T1000 (cell line): ENCODE data around the gene ANKRD36.
A peak's percentile ranks its signal among the peaks of the same experiment; 100 is the strongest.
"Not testable (repeated sequence)": the region's sequence is repeated elsewhere in the genome, so short reads cannot be mapped to it uniquely, and the experiment has no call there.

Experiments used
- DNase-seq: peaks from one replicate; lab custom pipeline; 2025; ENCODE audit warnings: mixed read lengths; lab: John Stamatoyannopoulos, UW

ANKRD36 gene

DNA sequence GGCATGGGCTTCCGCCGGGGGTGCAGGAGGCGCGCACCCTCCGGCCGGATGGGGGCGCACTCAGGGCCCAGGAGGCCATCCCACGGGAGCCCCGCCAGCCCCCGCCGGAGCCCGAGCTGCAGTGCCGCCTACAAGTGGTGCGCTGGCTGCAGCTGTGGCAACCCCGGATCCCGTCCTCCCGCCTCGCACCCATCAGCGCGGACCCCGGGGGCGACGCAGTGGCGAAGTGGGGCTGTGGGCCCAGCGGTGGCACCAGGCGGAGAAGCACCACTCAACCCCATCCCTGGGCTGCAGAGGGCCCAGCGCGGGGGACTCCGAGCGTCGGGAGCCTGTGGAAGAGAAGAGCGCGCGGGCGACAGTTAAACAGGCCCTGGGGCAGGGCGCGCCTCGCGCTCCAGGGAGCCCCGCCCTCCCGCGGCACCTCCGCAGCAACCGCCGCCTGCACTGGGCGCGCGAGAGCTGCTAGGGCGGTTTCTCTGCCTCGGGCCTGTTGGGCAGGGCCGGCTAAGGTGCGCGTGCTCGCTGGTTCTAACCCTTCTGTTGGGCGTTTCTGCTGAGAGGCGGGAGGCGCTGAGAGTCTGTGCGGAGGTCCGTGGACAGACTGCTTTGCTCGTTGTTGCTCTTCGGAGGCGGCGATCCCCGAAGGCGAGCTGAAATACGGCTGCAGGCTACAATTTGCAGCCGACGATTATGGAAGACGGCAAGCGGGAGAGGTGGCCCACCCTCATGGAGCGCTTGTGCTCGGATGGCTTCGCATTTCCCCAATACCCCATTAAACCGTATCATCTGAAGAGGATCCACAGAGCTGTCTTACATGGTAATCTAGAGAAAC is at the start of gene ANKRD36:
TSS of gene ANKRD36 (plus strand) at position 104 of the 832 bp plus-strand sequence. CDS start at position 691, 587 bp downstream.
- DNase-seq = not testable (repeated sequence)

DNA sequence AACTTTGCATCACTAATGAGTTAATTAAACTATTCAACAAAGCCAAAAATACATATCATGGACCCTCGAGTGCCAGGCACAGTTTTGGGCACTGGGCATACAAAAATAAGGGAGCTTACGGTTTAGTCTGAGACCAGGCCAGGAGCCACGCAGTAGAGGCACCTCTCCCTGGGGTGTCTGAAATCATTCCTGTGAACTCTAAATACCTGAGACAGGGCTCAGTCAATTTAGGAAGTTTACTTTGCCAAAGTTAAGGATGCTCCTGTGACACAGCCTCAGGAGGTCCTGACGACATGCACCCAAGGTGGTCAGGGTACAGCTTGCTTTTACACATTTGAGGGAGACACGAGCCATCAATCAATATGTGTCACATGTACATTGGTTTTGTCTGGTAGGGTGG is 46.9 kb upstream of the ANKRD36 start:
- DNase-seq = not testable (repeated sequence)

DNA sequence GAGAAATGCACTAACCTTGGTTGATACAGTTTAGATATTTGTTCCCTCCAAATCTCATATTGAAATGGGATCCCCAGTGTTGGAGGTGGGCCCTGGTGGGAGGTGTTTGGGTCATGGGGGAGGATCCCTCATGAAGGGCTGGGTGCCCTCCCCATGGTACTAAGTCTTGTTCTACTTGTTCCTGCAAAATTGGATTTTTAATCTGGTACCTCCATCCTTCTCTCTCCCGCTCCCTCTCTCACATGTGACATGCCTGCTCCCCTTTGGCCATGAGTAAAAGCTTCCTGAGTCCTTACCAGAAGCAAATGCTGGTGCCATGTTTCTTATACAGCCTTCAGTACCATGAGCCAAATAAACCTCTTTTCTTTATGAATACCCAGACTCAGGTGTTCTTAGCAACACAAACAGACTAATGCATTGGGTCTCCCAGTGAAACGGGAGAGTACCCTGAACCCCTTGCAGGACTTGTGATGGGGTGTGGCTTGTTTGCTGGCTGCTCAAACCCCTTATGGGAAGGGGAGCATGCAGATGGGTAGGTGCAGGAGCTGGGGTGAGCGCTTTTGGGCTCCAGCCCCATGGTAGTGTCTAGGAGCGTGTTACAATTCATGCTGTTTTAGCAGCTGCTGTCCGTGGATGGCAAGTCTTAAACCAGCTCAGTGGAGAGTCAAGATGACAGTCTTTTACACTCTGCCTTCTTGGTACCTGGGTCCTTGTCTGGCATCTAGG is 45.5 kb upstream of the ANKRD36 start:
- peak; percentile 0 for DNase-seq

DNA sequence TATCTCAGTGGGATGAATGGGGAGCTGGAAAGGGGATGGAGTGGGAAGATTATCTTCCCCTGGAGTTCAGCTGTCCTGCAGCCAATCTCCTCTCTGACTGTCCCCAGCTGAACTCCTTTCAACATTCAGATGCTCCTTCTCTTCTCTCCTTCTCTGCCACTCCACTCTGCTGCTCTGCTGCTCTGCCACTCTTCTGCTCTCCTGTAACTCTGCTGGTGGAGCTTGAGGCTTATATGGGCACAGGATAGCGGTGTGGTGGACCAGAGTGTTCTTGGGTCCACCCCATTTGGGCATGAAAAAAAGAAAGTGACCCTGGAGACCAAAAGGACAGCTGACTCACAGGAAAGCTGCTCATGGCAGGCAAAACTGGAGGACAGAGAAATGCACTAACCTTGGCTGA is 44.9 kb upstream of the ANKRD36 start:
- DNase-seq = no peak

DNA sequence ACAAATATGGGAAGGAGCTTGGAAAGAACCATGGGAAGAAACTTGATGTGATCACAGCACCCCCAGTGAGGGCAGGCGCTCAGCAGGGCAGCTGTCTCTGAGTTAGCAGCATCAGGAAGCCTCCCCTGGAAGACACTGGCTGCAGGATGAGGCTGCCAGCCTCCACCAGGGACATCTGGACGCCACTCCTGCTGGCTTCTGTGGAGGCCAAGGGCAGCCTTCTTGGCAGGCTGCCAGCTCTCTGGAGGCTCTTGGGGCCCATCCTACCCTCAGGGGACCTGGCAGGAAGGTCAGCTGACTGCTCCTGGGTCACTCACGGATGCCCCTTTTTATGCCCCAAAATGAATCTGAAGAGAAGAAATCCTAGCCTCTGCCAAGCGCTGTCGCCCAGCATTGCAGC is 44.2 kb upstream of the ANKRD36 start:
- not testable (repeated sequence) for DNase-seq

DNA sequence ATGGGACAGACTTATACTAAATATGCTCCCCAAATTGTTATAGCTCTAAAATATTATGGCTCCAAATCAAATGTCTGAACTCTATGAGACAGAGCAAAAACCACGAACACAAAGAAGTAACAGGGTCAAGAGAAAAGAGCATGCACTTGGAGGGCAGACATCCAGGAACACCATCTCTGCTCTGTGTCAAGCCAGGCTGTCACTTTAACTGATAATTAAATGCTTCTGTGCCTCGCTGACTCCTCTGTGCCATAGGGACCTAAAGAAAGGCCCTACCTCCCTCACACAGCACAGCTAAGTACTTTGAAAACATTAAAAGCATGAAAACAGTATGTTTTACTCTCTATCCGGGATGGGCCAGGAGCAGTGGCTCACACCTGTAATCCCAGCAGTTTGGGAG is 42.0 kb upstream of the ANKRD36 start:
- DNase-seq = not testable (repeated sequence)

DNA sequence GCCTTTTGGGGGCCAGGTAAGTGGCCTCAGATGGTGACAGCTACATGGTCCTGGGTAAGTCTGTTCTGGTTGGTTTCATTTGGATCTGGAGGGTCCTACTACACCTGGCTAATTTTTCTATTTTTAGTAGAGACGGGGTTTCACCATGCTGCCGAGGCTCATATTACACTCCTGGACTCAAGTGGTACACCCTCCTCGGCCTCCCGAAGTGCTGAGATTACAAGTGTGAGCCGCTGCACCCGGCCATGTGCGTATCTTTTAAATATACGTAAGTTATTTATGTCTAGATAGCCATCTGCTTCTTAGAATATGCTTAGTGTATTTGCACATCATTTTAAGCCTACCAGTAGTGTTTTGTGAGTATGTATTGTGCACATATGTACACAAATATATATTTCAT is 35.7 kb upstream of the ANKRD36 start:
- DNase-seq = not testable (repeated sequence)

DNA sequence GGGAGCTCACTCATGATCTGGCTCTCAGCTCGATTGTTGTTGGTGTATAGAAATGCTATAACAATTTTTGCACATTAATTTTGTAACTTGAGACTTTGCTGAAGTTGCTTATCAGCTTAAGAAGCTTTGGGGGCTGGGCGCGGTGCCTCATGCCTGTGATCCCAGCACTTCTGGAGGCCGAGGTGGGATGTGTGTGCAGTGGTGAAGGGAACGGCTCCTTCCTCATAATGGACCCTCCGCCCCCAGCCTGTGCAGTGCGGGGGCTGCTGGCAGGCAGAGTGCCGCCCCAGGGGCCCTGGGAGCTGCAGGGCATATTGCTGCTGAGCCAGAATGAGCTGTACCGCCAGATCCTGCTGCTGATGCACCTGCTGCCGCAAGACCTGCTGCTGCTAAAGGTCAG is 32.1 kb upstream of the ANKRD36 start:
- DNase-seq = not testable (repeated sequence)

DNA sequence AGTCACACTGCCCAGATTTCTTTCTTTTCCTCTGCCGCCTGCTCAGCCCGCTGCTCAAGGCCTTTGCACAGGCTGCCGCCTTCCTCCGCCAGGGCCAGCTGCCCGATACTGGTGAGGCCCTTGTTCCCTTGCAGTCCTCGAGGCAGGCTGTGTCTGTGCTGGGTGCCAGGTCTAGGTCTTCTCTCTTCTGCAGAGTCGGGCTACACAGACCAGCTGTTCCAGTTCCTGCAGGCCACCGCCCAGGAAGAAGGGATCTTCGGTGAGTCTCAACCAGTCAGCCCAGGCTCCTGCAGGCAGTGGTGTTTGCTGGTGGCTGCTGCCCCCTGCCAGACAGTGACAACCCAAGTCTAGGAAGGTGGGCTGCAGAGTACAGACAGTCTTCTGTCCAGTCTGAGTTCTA is 30.7 kb upstream of the ANKRD36 start:
- DNase-seq = not testable (repeated sequence)

DNA sequence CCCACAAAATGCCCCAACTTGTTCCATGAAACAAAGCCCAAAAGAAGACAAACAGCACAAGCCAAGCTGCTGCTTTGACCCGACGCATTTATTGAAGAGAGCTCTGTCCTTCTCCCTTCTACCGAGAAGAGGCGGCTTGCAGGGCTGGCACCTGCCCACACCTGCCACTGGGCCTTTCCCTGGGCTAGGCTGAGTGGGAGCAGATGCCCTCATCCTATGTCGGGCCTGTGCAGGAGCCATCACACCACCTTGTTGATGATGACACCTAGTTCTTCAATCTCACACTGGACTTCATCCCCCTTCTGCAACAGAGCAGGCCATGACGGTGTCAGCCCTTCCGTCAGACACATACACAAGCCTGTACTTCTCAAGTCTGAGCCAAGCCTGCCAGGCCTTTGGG is 29.4 kb upstream of the ANKRD36 start:
- not testable (repeated sequence) for DNase-seq

DNA sequence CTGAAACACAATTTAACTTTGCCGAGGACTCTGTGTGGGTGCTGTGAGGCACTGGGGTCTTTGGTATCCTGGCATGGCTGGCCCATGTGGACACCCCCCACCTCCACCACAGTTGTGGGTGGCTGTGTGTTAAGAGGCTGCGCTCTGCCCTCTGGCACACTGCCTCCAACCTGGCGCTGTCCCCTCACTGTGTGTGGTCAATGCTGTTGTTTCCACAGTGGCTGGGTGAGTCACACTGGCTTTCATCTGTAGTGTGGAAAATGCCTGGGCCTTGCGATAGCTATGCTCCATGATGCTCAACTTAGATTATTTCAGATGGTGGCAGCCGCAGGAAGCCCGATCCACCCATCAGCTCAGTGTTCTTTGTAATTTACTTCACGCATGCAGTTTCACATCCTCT is 27.9 kb upstream of the ANKRD36 start:
- not testable (repeated sequence) for DNase-seq

DNA sequence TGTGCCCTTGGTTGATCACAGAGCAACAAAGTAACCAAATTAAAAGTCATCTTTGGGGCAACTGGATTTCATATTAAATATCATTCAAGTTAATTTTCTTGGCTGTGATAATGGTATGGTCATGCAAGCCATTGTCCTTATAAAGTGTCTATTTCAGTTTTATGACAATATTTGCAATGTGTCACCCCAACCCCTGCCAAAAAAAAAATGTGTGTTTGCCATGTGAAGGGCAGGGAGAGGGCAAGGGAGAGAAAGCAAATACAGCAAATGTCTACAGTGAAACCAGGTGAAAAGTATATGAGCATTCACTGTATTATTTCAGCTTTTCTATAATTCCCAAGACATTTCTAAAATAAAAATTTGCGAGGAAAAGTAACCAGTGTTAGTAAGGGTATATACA is 24.2 kb upstream of the ANKRD36 start:
- not testable (repeated sequence) for DNase-seq

DNA sequence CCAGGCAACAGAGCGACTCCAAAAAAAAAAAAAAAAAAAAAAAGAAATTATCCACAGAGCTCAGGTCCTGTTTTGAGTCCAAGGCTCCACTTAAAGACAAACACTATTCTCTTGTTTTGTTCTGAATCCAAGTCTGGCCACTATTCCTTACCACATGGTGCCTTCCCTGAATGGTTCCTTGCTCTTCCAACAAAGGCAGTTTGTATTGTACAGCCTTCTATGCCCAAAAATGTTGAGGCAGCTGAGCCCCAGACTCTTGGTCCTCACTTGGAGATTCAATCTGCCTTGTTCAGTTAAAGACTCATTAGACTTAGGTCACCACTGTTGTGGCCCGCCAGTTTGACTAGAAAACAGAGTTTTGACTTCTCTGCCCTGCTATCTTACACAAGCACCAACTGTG is 20.0 kb upstream of the ANKRD36 start:
- DNase-seq = not testable (repeated sequence)

DNA sequence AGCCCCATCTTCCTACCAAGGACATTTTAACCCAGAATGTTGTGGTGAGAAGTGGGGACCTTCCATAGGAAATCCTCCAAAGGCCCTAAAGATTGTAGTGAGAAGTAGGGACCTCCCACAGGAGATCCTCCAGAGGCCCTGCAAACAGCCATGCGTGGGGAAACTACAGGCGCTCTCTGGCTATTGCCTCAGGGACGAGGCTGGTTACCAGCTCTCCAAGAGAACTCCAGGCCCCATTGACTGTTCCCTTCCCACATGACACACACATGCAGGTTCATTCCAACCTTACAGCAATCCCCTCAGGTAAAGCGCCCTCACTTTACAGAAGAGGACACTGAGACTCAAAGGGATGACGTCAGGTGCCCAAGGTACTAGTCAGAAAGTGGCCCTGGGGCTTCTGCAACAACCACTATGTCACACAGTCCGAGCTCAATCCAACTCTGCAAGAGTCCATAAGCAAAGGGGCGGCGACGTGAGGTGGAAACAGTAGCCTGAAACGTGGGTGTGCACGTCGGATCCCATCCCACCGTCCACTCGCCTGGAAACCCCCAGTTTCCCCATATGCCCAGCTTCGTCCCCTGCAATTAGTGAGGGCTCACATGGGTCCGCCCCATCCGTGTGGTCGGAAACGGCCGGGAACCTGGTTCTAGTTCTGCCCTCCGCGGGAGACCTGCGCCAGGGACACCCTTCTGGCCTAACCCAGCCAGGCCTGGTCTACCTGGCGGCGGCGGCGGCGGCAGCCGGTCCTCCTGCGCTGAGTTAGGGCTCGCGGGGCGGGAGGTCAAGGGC is 18.8 kb upstream of the ANKRD36 start:
- DNase-seq = not testable (repeated sequence)

DNA sequence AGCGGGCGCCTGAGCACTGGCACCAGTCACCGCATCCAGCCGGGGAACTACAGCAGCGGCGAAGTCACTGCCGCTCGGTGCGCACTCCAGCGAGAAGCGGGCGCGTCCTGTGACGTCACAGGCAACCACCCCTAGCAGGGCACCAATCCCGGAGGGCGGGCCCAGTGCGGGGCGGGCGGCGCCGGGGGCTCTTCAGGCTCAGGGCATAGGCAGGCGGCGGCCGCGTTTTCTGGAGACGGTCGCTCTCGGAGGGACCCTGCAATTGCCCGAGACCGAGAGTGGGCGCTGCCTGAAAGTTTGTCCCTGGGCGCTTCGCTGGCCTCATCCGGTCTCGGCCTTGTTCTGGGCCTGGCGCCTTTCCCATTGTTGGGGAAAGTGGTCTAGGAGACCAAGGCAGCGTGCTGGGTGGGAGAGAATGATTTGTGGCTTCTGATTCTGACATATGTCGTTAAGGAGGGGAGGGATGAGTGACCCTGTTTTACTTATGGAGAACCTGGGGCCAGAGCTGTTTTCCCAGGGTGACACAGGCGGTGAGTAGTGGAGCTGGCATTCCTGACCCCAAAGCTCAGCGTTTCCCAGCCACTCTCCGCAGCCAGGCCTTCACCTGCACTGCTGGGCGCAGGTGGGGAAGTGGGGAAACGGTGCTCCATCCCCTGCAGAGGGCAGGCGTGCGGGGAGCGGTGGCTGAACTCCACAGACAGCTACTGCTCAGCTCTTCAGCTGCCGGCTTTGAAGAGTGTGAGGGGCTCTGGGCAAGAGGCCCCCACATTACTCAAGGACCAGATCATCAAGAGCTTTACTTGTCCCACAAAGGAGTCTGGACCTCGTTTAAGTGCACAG is 18.0 kb upstream of the ANKRD36 start, which contains the start of gene FAHD2B:
TSS of gene FAHD2B (minus strand) at position 111 of the 840 bp plus-strand sequence. CDS start 3,176 bp downstream, outside the sequence.
- DNase-seq = peak; percentile 30

DNA sequence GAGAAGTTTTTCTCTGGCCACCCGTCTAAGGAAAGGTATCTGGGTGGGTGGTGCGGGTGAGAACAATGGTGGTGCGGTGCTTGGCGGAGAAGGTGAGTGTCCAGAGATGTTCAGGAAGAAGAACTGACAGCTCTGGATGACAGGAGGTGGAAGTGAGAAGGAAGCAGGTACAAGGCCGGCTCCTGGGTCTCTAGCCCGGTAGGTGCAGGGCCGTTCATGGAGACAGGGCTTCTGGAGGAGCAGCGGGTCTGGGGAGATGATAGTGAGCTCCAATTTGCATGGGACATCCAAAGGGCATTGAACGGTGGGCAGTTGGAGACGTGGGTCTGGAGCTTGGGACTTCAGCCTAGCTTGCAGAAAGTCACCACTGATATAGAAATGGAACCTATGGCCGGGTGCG is 17.3 kb upstream of the ANKRD36 start:
- no peak for DNase-seq

DNA sequence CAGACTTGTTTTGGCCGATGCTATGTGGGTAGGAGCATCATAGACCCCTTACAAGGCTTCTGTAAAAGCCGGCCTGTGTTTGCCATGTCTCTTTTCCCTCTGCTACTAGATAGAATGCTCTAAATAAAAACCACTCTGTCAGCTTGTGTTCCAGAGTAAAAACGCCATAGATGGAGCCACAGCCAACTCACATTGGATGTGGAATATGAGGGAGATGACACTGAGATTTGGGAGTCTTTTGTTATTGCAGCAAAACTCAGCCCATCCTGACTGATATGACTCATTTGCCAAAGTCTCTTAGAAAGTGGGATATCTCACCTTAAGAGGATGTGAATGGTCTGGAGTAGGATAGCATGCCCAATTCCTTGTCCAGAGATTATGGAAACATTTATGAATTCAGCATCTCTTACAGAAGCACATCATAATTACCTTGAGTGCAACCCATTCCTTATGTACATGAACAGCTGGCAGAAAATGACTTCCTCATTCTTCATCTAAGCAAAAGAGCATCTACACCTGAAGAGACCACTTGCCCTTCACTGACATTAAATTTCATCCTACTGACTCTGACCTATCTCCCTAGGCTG is 14.1 kb upstream of the ANKRD36 start:
- DNase-seq = not testable (repeated sequence)

DNA sequence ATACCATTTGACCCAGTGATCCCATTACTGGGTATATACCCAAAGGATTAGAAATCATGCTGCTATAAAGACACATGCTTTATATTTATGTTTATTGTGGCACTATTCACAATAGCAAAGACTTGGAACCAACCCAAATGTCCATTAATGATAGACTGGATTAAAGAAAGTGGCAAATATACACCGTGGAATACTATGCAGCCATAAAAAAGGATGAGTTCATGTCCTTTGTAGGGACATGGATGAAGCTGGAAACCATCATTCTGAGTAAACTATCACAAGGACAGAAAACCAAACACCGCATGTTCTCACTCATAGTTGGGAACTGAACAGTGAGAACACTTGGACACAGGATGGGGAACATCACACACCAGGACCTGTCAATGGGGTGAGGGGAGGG is 6.1 kb upstream of the ANKRD36 start:
- not testable (repeated sequence) for DNase-seq

DNA sequence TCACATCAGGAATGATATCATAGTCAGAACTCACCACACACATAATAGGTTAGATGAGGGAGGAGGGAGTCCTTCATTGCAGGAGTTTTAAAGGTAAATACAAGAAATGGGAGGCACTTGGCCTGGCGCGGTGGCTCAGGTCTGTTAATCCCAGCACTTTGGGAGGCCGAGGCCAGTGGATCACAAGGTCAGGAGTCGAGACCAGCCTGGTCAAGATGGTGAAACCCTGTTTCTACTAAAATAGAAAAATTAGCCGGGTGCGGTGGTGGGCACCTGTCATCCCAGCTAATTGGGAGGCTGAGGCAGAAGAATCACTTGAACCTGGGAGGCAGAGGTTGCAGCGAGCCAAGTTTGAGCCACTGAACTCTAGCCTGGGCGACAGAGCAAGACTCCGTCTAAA is 1.7 kb upstream of the ANKRD36 start:
- DNase-seq = not testable (repeated sequence)

DNA sequence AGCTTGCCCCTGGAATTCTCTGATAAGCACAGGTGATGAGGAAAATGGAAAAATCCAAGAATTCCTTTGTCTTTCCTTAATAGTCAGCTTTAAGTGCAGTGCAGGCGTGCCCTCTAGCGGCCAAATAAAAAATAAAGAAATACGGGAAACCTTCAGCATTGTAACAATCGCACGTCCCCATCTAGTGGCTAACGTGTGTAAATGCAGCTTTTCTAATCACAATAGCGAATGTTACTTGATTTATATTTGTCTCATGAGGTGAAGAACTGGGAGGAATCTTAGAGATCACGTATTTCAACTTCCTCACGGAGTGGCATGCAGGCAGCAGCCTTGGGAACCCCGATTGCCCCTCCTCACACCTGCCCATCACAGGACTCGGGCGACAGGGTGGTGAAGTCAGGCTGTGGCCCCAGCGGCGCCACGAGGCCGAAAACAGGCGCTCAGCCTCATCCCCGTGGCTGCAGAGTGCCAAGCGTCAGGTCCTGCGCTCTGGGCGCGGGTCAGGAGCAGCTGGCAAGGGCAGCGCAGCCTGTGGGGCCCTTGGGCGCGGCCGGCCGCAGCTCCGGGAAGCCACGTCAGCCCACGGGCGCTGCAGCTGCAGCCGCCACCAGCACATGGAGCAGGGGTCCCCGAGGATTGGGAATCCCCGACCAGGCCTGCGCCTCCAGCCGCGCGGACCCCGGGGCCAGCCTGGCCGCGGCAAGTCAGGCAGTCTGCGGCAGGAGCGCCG is 468 bp upstream of the ANKRD36 start:
- DNase-seq = not testable (repeated sequence)
